ENCODE results near the gene PLB1.

GRCh38 chr2:28578774-28579173 is 82.9 kb downstream of the PLB1 start:
- no peak for TF ChIP-seq RAD21 (CRISPR knock-in tag; conservative IDR thresholded peaks at IDR 0.05 in 1 of 2, IDR thresholded peaks at IDR 0.05 in 1 of 2)
- TF ChIP-seq, protein P1, sequence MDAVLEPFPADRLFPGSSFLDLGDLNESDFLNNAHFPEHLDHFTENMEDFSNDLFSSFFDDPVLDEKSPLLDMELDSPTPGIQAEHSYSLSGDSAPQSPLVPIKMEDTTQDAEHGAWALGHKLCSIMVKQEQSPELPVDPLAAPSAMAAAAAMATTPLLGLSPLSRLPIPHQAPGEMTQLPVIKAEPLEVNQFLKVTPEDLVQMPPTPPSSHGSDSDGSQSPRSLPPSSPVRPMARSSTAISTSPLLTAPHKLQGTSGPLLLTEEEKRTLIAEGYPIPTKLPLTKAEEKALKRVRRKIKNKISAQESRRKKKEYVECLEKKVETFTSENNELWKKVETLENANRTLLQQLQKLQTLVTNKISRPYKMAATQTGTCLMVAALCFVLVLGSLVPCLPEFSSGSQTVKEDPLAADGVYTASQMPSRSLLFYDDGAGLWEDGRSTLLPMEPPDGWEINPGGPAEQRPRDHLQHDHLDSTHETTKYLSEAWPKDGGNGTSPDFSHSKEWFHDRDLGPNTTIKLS (IDR thresholded peaks at IDR 0.05; ENCODE audit: borderline replicate concordance, low read depth): no peak

All from K562 (cell line).